A673 (cell line): ENCODE measurements around the gene ARL5C. TPM values are rescaled to one million over a fixed set of nuclear protein-coding genes. Genes with fewer than 3 reads are reported as not detected.
"Not testable (repeated sequence)": the region's sequence is repeated elsewhere in the genome, so short reads cannot be mapped to it uniquely, and the experiment has no call there.

Experiments
- BruUV-seq: library from RNA; stranded (reverse); fragments of 400-500 nt; replicated peaks from 2 replicates; lab custom pipeline; 2021; lab: Mats Ljungman, UMichigan
- CTCF ChIA-PET: fragments of 300-600 bp; sonication (Branson Sonifier 250); formaldehyde crosslinking; loops from one replicate; lab custom pipeline; 2022; ENCODE audit warnings: antibody characterized with exemption; lab: Charles Lee
- POLR2A ChIA-PET: fragments of 300-600 bp; sonication (Branson Sonifier 250); formaldehyde crosslinking; loops from one replicate; lab custom pipeline; 2022; ENCODE audit warnings: antibody characterized with exemption; ENCODE audit not compliant: low non-redundant PET; lab: Charles Lee
- DNase-seq: peaks from one replicate; pipeline ENCODE4 v3.0.0-alpha.2; 2015; ENCODE audit warnings: low spot score
- H3K27ac ChIP-seq: fragments of 200-600 bp; sonication (generic); 2 replicates; pipeline ENCODE4 v1.5.1; 2016; ENCODE audit warnings: mixed run types, low read depth, mild to moderate bottlenecking, mixed read lengths, antibody characterized with exemption, low read length; ENCODE audit not compliant: poor library complexity, severe bottlenecking
- H3K27me3 ChIP-seq: fragments of 200-600 bp; sonication (generic); replicated peaks from 2 replicates; pipeline ENCODE4 v1.6.1; 2017; ENCODE audit warnings: mixed run types, low read depth, mild to moderate bottlenecking, mixed read lengths, antibody characterized with exemption, low read length; ENCODE audit not compliant: insufficient read depth, poor library complexity
- H3K36me3 ChIP-seq: fragments of 200-600 bp; sonication (generic); 2 replicates; pipeline ENCODE4 v1.6.1; 2016; ENCODE audit warnings: mixed run types, mild to moderate bottlenecking, mixed read lengths, antibody characterized with exemption, low read length; ENCODE audit not compliant: insufficient read depth, poor library complexity, severe bottlenecking
- H3K4me1 ChIP-seq: fragments of 200-600 bp; sonication (generic); 2 replicates; pipeline ENCODE4 v1.6.1; 2017; ENCODE audit warnings: mixed run types, mild to moderate bottlenecking, mixed read lengths, antibody characterized with exemption, low read length; ENCODE audit not compliant: insufficient read depth, poor library complexity, severe bottlenecking
- H3K4me3 ChIP-seq: fragments of 200-600 bp; sonication (generic); 2 replicates; pipeline ENCODE4 v1.5.1; 2016; ENCODE audit warnings: low read depth, mixed run types, mild to moderate bottlenecking, mixed read lengths, low read length; ENCODE audit not compliant: poor library complexity, severe bottlenecking
- H3K9me3 ChIP-seq: fragments of 200-600 bp; sonication (generic); 2 replicates; pipeline ENCODE4 v1.6.1; 2016; ENCODE audit warnings: mixed run types, low read depth, mild to moderate bottlenecking, mixed read lengths, antibody characterized with exemption, low read length; ENCODE audit not compliant: poor library complexity, severe bottlenecking
- CTCF ChIP-seq: fragments of 300-800, 200-600 bp; sonication (generic); conservative IDR thresholded peaks from 2 replicates; pipeline ENCODE4 v1.5.1; 2017; ENCODE audit warnings: low read depth, mild to moderate bottlenecking, antibody characterized with exemption, low read length, moderate library complexity, mixed read lengths
- EZH2 ChIP-seq: fragments of 200-600 bp; sonication (generic); IDR thresholded peaks from 2 replicates; pipeline ENCODE4 v1.6.1; 2017; ENCODE audit warnings: borderline replicate concordance, low read depth, mild to moderate bottlenecking, mixed read lengths, antibody characterized with exemption, low read length; ENCODE audit not compliant: poor library complexity, severe bottlenecking
- intact Hi-C: fragments of 100-400 bp; cut with micrococcal nuclease; formaldehyde crosslinking; loops from one replicate; pipeline ENCODE4 v1.10.0; 2022; ENCODE audit not compliant: unreplicated experiment
- total RNA-seq: library from RNA; stranded (reverse); gene quantifications from 2 replicates; pipeline ENCODE4 v1.2.3, GENCODE V29; 2021

The ARL5C gene
- total RNA-seq, 1 experiment from 2014 or later = not detected

GRCh38 chr17:39170109-39170508, 4.1 kb upstream of the ARL5C start:
- Histone ChIP-seq H3K9me3 (no peaks in the 10 kb centered on the region), H3K4me3 (no peak overlapping the region), H3K4me1 (no peaks in the 10 kb centered on the region), H3K36me3 (no peaks in the 10 kb centered on the region), H3K27ac (no peak overlapping the region), H3K27me3 (no peaks in the 10 kb centered on the region)
- intact Hi-C loops = no loop called here
- no peak for DNase-seq
- ChIA-PET CTCF (interaction anchor here (0.6 kb wide), 1 partner anchor 10 kb away, joined by 4 read pairs; no protein-coding TSS in a partner anchor), POLR2A (no interaction called here)
- TF ChIP-seq CTCF (no peak), EZH2 (no peak)
- no TSS peak for BruUV-seq

- Histone ChIP-seq H3K27me3 (no peaks in the 10 kb centered on the region), H3K27ac (no peak overlapping the region), H3K4me1 (no peaks in the 10 kb centered on the region), H3K4me3 (no peak overlapping the region), H3K9me3 (no peaks in the 10 kb centered on the region), H3K36me3 (no peaks in the 10 kb centered on the region)
- no TSS peak for BruUV-seq
- POLR2A ChIA-PET = no interaction called here
- CTCF ChIA-PET = interaction anchor here (0.7 kb wide), 1 partner anchor 26 kb away, joined by 12 read pairs; no protein-coding TSS in a partner anchor
- no peak for DNase-seq
- TF ChIP-seq CTCF = no peak
- no peak for TF ChIP-seq EZH2
- intact Hi-C loops = no loop called here
Observed at GRCh38 chr17:39169518-39169917, 3.6 kb upstream of the ARL5C start.

GRCh38 chr17:39169101-39169500, 3.1 kb upstream of the ARL5C start:
- TF ChIP-seq CTCF = no peak
- TF ChIP-seq EZH2 = no peak
- CTCF ChIA-PET = interaction anchor here (0.7 kb wide), 1 partner anchor 26 kb away, joined by 12 read pairs; no protein-coding TSS in a partner anchor

GRCh38 chr17:39168503-39168902, 2.5 kb upstream of the ARL5C start:
- CTCF ChIA-PET, DNase-seq, POLR2A ChIA-PET, H3K4me1 ChIP-seq, BruUV-seq, H3K27me3 ChIP-seq, H3K4me3 ChIP-seq, intact Hi-C loops, H3K36me3 ChIP-seq, H3K9me3 ChIP-seq, H3K27ac ChIP-seq: not testable (repeated sequence)

More at GRCh38 chr17:39169101-39169500, 3.1 kb upstream of the ARL5C start:
- H3K4me1 ChIP-seq = no peaks in the 10 kb centered on the region
- H3K36me3 ChIP-seq = no peaks in the 10 kb centered on the region
- no peak for DNase-seq
- no peak overlapping the region for H3K4me3 ChIP-seq
- no peaks in the 10 kb centered on the region for H3K9me3 ChIP-seq
- BruUV-seq = no TSS peak
- POLR2A ChIA-PET = no interaction called here
- intact Hi-C loops = no loop called here
- no peak overlapping the region for H3K27ac ChIP-seq
- no peaks in the 10 kb centered on the region for H3K27me3 ChIP-seq
